CD4-positive, alpha-beta memory T cell (primary cell): ENCODE results near the gene ASAH2. TPM values are rescaled to one million over a fixed set of nuclear protein-coding genes. Genes with fewer than 3 reads are reported as not detected.
"Not testable (repeated sequence)": the region's sequence is repeated elsewhere in the genome, so short reads cannot be mapped to it uniquely, and the experiment has no call there.

ENCODE experiments used
- CTCF ChIA-PET: fragments of 350-600 bp; sonication (Branson Sonifier 250); formaldehyde crosslinking; loops from one replicate; lab custom pipeline; 2021; ENCODE audit warnings: inconsistent platforms; ENCODE audit not compliant: partially characterized antibody; lab: Charles Lee
- POLR2A ChIA-PET: fragments of 350-600 bp; sonication (Branson Sonifier 250); formaldehyde crosslinking; loops from one replicate; lab custom pipeline; 2021; ENCODE audit not compliant: partially characterized antibody; lab: Charles Lee
- DNase-seq, 5 donors: peaks; one replicate each; pipeline versions ENCODE4 v3.0.0 to v3.0.0-alpha.2; 2020 to 2022; ENCODE audit warnings: mixed read lengths in 1 of 5
- H3K27ac ChIP-seq: one replicate; pipeline ENCODE4 v1.7.0; 2013; ENCODE audit warnings: low read depth, low read length
- H3K27me3 ChIP-seq: 2 replicates; pipeline ENCODE4 v1.7.0; 2013; ENCODE audit warnings: mild to moderate bottlenecking, low read length, moderate library complexity; ENCODE audit not compliant: insufficient read depth
- H3K36me3 ChIP-seq: 2 replicates; pipeline ENCODE4 v1.7.0; 2013; ENCODE audit warnings: mild to moderate bottlenecking, low read length, moderate library complexity; ENCODE audit not compliant: insufficient read depth
- H3K4me1 ChIP-seq: 2 replicates; pipeline ENCODE4 v1.7.0; 2013; ENCODE audit warnings: mild to moderate bottlenecking, low read length, moderate library complexity; ENCODE audit not compliant: insufficient read depth
- H3K4me3 ChIP-seq, 2 donors: one replicate each; pipeline ENCODE4 v1.7.0; 2013; ENCODE audit warnings: low read length in 2 of 2, mild to moderate bottlenecking in 1 of 2
- H3K9me3 ChIP-seq, 2 donors: one replicate each; pipeline ENCODE4 v1.7.0; 2013; ENCODE audit warnings: low read length in 2 of 2, control low read depth in 1 of 2; ENCODE audit not compliant: control insufficient read depth in 1 of 2
- H3K27ac Mint-ChIP-seq, 7 donors: one replicate each; pipeline ENCODE4 v1.8.0; 2020 to 2021; ENCODE audit warnings: mixed read lengths in 7 of 7, mild to moderate bottlenecking in 6 of 7, inconsistent platforms in 3 of 7, moderate library complexity in 3 of 7
- H3K27me3 Mint-ChIP-seq, 2 donors: one replicate each; pipeline ENCODE4 v1.8.0; 2020 to 2021; ENCODE audit warnings: mixed read lengths in 2 of 2
- H3K36me3 Mint-ChIP-seq, 2 donors: one replicate each; pipeline ENCODE4 v1.8.0; 2020 to 2021; ENCODE audit warnings: mixed read lengths in 2 of 2, inconsistent platforms in 1 of 2, mild to moderate bottlenecking in 1 of 2
- H3K4me1 Mint-ChIP-seq, 4 donors: one replicate each; pipeline ENCODE4 v1.8.0; 2020 to 2021; ENCODE audit warnings: mixed read lengths in 4 of 4, mild to moderate bottlenecking in 1 of 4
- H3K4me3 Mint-ChIP-seq, 8 donors: one replicate each; pipeline ENCODE4 v1.8.0; 2020 to 2021; ENCODE audit warnings: mixed read lengths in 8 of 8, mild to moderate bottlenecking in 7 of 8, moderate library complexity in 6 of 8, inconsistent platforms in 3 of 8
- H3K9me3 Mint-ChIP-seq, 8 donors: one replicate each; pipeline ENCODE4 v1.8.0; 2020 to 2021; ENCODE audit warnings: mixed read lengths in 8 of 8, mild to moderate bottlenecking in 5 of 8, inconsistent platforms in 3 of 8, moderate library complexity in 1 of 8
- intact Hi-C: fragments of 100-400 bp; cut with micrococcal nuclease; formaldehyde crosslinking; loops from one replicate; pipeline ENCODE4 v1.15.1; 2023
- polyA plus RNA-seq, 2 donors: library from polyadenylated mRNA; unstranded; fragments of 300-500 nt; fragmentation: Illumina TruSeq; gene quantifications; one replicate each; pipeline ENCODE4 v1.2.3, GENCODE V29; 2021
- total RNA-seq, 2 experiments: library from RNA; stranded (reverse); gene quantifications; one replicate each; pipeline ENCODE4 v1.2.3, GENCODE V29; 2021

The ASAH2 gene
- total and polyA plus RNA-seq, 4 experiments from 2014 or later, result 0.88 to 4.8 (median 2.8) TPM

DNA sequence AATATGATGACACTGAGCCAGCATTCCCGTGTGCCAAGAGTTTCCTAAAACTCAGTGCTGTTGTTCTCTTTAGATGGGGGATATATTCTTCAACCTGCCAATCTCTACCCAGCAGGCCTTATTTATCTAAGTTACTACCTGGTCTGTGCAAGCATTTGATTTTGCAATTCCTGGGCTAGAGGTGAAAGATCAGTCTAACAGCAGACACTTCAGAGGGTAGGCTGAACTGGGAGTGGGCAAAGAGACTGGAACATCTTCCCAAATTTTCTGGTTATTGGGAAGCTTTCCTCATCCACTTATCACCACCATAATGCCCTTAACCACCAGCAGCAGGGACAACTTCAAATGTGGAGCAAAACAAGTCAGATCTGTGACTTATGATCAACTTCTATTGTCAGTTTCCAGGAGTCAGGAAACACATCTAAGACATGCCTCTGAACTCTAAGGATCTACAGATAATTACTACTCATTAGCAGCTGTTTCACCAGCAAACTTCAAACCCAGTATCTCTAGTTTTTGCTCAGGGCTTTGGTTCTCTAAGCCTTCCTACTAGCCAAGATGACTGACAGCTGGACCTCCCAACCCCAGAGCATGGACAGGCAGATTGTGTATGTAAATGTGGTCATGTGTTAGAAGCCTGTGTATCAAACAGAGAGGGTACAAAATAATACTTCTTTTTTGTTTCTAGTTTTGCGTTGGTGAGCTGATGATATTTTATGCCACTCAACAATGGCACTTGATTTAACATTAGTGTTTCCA, 1.0 kb downstream of the ASAH2 start:
- no peaks in the 10 kb centered on the region for H3K36me3 ChIP-seq
- no peaks in the 10 kb centered on the region for H3K9me3 Mint-ChIP-seq
- POLR2A ChIA-PET, result no interaction called here
- H3K4me1 ChIP-seq, result no peaks in the 10 kb centered on the region
- no peaks in the 10 kb centered on the region for H3K27me3 ChIP-seq
- no peak overlapping the region for H3K27ac Mint-ChIP-seq
- H3K27ac ChIP-seq, result no peak overlapping the region
- intact Hi-C loops, result no loop called here
- H3K4me1 Mint-ChIP-seq, result no peaks in the 10 kb centered on the region
- CTCF ChIA-PET, result no interaction called here
- no peak for DNase-seq
- H3K36me3 Mint-ChIP-seq, result no peaks in the 10 kb centered on the region
- H3K9me3 ChIP-seq, result no peaks in the 10 kb centered on the region
- peaks cover 16% of the 10 kb centered on the region in 2 donors for H3K27me3 Mint-ChIP-seq
- H3K4me3 ChIP-seq, result no peak overlapping the region
- no peak overlapping the region for H3K4me3 Mint-ChIP-seq

DNA sequence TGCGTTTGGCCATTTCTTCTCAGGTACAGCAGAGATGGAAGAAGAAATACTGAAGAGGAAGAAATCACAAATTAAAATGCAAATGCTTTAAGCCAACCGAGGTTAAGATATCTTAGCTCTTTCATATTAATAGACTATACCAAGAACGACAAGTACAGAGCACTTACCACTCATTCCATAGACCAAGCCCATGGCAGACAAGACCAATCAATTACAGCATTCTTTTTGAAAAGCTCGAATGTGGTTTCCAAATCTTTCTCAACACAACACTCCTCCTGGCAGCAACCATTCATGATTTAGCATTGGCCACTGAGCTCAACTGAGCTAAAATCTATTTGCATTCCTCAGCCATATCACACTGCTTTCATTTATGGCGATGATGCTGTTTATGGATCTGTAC, 2.7 kb downstream of the ASAH2 start:
- no peak overlapping the region for H3K4me3 Mint-ChIP-seq
- intact Hi-C loops, result no loop called here
- DNase-seq, result no peak
- no peaks in the 10 kb centered on the region for H3K9me3 Mint-ChIP-seq
- Histone ChIP-seq H3K27ac (no peak overlapping the region), H3K27me3 (no peaks in the 10 kb centered on the region), H3K9me3 (no peaks in the 10 kb centered on the region), H3K36me3 (no peaks in the 10 kb centered on the region), H3K4me3 (no peak overlapping the region), H3K4me1 (no peaks in the 10 kb centered on the region)
- H3K27me3 Mint-ChIP-seq, result peaks cover 12 to 16% of the 10 kb centered on the region in 2 donors
- no peaks in the 10 kb centered on the region for H3K36me3 Mint-ChIP-seq
- no peaks in the 10 kb centered on the region for H3K4me1 Mint-ChIP-seq
- POLR2A ChIA-PET, result no interaction called here
- CTCF ChIA-PET, result no interaction called here
- H3K27ac Mint-ChIP-seq, result no peak overlapping the region

DNA sequence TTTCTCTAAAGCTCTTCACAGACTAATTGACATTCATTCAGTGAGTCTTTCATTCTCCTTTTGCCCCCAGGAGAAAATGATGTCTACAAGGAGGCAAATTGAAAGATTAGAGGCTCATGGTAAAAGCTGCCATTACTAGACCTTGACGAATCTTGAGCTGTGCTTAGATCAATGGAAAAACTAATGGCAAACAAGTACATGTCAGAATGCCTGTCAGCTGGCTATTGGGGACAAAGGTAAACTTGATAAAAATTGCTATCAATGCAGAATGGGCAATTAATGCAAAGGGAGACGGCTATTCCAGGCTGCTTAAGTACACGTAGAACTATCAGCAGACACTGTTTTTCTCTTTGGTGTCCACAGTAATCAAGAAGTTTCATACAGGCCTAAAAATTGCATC, 3.3 kb downstream of the ASAH2 start:
- CTCF ChIA-PET, result interaction anchor here (1.5 kb wide), 1 partner anchor 14 kb away, joined by 3 read pairs; no protein-coding TSS in a partner anchor
- Mint-ChIP-seq H3K27me3 (peaks cover 13 to 16% of the 10 kb centered on the region in 2 donors), H3K27ac (no peak overlapping the region)

DNA sequence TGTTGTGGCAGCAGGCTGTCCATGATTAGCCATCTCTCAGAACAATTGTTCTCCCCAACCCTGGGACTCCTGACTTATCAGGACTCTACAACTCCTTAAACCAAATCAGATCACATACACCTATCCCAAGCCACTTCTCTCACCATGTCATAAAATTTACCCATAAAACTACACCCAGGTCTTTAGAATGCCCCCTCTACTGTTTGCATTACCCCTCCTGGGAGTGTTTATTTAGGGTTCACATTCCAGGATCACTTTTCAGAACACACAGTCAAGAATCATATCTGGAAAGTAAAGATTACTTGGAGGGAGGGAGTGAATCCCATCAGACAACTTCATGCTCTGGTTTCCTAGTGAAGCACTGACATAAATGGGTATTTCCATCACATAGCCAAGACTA, 7.1 kb downstream of the ASAH2 start:
- H3K4me3 ChIP-seq, result no peak overlapping the region
- DNase-seq, result no peak
- Mint-ChIP-seq H3K27ac (no peak overlapping the region), H3K4me3 (no peak overlapping the region), H3K27me3 (peaks cover 11 to 23% of the 10 kb centered on the region in 2 donors), H3K36me3 (no peaks in the 10 kb centered on the region), H3K4me1 (no peaks in the 10 kb centered on the region), H3K9me3 (peaks cover 0 to 3% (median 0%) of the 10 kb centered on the region in 8 donors)
- no peaks in the 10 kb centered on the region for H3K27me3 ChIP-seq
- H3K9me3 ChIP-seq, result no peaks in the 10 kb centered on the region
- CTCF ChIA-PET, result no interaction called here
- no peaks in the 10 kb centered on the region for H3K4me1 ChIP-seq
- intact Hi-C loops, result no loop called here
- H3K27ac ChIP-seq, result no peak overlapping the region
- no peaks in the 10 kb centered on the region for H3K36me3 ChIP-seq
- POLR2A ChIA-PET, result no interaction called here

More for the DNA sequence above, 3.3 kb downstream of the ASAH2 start:
- no peaks in the 10 kb centered on the region for H3K4me1 Mint-ChIP-seq
- no peaks in the 10 kb centered on the region for H3K4me1 ChIP-seq
- DNase-seq, result no peak
- no peaks in the 10 kb centered on the region for H3K9me3 Mint-ChIP-seq
- H3K27me3 ChIP-seq, result no peaks in the 10 kb centered on the region
- H3K4me3 ChIP-seq, result no peak overlapping the region
- intact Hi-C loops, result no loop called here
- no peak overlapping the region for H3K27ac ChIP-seq
- no peaks in the 10 kb centered on the region for H3K36me3 ChIP-seq
- no peaks in the 10 kb centered on the region for H3K9me3 ChIP-seq
- POLR2A ChIA-PET, result no interaction called here
- H3K4me3 Mint-ChIP-seq, result no peak overlapping the region
- H3K36me3 Mint-ChIP-seq, result no peaks in the 10 kb centered on the region

DNA sequence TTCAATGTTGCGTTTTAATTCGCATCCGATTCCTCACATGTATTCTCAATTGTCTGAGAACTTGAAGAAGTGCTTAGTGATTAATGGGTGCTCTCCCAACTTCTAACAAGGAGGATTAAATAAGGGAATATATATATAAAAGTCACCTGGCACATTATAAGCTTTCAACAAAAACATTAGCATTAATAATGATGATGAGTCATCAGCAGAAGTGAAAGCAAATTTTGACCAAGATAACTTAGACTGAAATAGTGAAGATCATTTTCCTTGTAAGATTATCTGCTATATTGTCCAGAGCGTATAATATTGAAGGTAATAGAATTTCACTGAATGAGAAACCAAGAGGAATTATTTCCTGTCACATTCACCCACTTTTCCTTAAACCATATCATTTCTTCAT, 8.5 kb downstream of the ASAH2 start:
- ChIA-PET CTCF (no interaction called here), POLR2A (no interaction called here)
- Mint-ChIP-seq H3K36me3 (no peaks in the 10 kb centered on the region), H3K4me3 (no peak overlapping the region), H3K27me3 (peaks cover 17 to 18% of the 10 kb centered on the region in 2 donors), H3K4me1 (no peaks in the 10 kb centered on the region), H3K9me3 (peaks cover 0 to 3% (median 0%) of the 10 kb centered on the region in 8 donors), H3K27ac (no peak overlapping the region)
- H3K27ac ChIP-seq, result no peak overlapping the region
- DNase-seq, result no peak
- H3K36me3 ChIP-seq, result no peaks in the 10 kb centered on the region
- no peaks in the 10 kb centered on the region for H3K27me3 ChIP-seq
- no peak overlapping the region for H3K4me3 ChIP-seq
- H3K4me1 ChIP-seq, result no peaks in the 10 kb centered on the region
- intact Hi-C loops, result no loop called here
- H3K9me3 ChIP-seq, result no peaks in the 10 kb centered on the region

DNA sequence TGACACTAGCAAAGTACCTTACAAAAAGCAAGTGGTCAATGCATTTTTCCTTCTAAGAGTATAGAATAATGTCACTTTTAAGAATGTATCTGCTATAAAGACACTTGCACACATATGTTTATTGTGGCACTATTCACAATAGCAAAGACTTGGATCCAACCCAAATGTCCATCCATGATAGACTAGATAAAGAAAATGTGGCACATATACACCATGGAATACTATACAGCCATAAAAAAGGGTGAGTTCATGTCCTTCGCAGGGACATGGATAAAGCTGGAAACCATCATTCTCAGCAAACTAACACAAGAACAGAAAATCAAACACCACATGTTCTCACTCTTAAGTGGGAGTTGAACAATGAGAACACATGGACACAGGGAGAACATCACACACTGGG, 9.8 kb downstream of the ASAH2 start:
- H3K27me3 Mint-ChIP-seq, result peaks cover 17 to 18% of the 10 kb centered on the region in 2 donors
- POLR2A ChIA-PET, H3K27ac Mint-ChIP-seq, H3K4me3 ChIP-seq, H3K36me3 ChIP-seq, H3K9me3 Mint-ChIP-seq, DNase-seq, intact Hi-C loops, H3K36me3 Mint-ChIP-seq, H3K4me1 Mint-ChIP-seq, H3K27ac ChIP-seq, H3K27me3 ChIP-seq, H3K9me3 ChIP-seq, H3K4me3 Mint-ChIP-seq, H3K4me1 ChIP-seq: not testable (repeated sequence)
- CTCF ChIA-PET, result interaction anchor here (1.1 kb wide), 1 partner anchor 15 kb away, joined by 3 read pairs; no protein-coding TSS in a partner anchor

DNA sequence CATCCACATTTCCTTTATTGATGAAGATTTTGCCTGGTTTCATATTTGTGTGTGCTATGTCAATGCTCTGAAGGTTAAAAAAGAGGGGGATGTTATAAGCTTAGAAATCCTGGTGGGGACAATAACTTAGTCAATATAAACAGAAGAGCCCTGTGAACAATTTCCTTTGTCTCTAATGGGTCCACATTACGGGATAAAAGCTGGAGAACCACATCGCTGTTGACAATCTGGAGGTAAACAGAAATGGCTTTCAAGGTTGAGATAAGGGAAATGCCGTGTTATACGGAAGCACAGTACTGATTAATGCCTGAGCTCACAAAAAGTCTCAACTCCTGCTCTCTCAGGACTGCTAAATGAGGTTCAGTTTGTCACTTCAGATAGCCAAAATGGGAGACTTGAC, 16.8 kb downstream of the ASAH2 start:
- Mint-ChIP-seq H3K36me3 (no peaks in the 10 kb centered on the region), H3K4me1 (no peaks in the 10 kb centered on the region), H3K9me3 (no peaks in the 10 kb centered on the region), H3K27ac (peak overlapping the region in 1 of 7 donors; percentile 13), H3K27me3 (peaks cover 13 to 23% of the 10 kb centered on the region in 2 donors), H3K4me3 (no peak overlapping the region)
- no peaks in the 10 kb centered on the region for H3K27me3 ChIP-seq
- no peaks in the 10 kb centered on the region for H3K36me3 ChIP-seq
- no peak for DNase-seq
- H3K9me3 ChIP-seq, result no peaks in the 10 kb centered on the region
- H3K27ac ChIP-seq, result no peak overlapping the region
- intact Hi-C loops, result no loop called here
- POLR2A ChIA-PET, result no interaction called here
- CTCF ChIA-PET, result interaction anchor here (1.0 kb wide), 1 partner anchor 13 kb away, joined by 3 read pairs; no protein-coding TSS in a partner anchor
- no peak overlapping the region for H3K4me3 ChIP-seq
- H3K4me1 ChIP-seq, result no peaks in the 10 kb centered on the region
